ENCODE results near the gene ELMO3.

ELMO3 gene

DNA sequence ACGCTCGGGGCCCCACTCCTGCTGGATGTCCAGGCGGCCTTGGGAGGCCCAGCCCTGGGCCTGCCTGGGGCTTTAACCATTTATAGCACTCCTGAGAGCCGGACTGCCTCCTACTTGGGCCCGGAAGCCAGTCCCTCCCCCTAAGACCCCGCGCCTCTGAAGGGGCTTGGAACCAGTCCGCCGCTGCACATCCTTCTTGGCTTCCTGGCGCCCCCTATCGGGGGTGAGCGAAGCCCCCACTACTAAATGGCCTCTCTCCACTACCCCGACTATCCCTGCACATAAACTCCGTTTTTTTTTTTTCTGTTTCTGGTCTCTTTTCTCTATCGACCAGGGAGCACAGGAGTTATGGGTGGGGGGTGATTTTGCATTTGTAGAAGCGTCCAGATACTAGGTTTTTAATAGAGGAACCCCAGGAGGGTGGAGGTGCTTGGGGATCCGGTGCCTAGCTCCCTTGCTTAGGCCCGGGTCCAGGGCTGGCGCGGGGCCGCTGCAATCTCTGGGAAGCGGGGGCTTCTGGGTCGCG lies 29.2 kb upstream of the ELMO3 start:
- H3K27me3 ChIP-seq (ENCODE audit: insufficient read depth, low read length), result peaks cover 50% of the 10 kb centered on the region

DNA sequence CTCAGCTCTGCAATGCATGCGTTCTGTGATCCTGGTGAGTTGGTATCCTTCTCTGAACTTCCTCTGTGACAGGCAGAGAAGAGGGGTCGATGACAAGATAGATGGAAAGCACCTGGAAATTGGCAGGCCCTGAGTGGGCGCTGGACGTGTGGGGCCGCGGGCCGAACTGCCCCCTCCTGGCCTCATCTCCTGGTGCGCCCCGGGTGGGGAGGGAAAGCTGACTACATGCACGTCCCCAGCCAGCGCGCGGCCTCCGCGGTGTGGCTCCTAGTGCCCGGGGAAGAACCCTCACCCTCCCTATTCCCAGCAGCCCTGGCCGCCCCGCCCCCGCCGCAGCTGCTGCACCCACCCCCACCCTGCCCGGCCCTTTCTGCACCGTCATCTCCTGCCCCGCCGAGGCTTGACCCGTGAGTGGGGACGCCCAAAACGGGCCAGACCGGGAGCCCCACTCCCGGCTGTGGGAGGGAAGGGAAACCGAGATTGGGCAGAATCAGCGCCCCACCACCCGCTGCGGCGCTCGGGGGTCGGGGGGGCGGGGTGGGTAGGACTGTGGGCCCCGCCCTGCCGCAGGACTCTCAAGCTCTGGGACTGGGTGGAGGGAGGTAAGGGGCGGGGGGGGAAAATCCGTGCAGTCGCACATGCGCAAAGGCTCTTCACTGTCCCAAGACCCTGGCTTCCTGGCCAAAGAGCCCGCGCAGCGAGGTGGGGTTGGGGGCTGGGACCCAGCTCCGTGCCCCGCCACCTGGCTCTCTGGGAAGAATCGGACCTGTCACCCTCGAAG lies 28.6 kb upstream of the ELMO3 start, which contains the start of gene NOL3:
NOL3 (plus strand) TSS at position 371 of the 781 bp plus-strand sequence.
- H3K36me3 ChIP-seq (ENCODE audit: insufficient read depth, low read length), result no peaks in the 10 kb centered on the region
- peaks cover 43% of the 10 kb centered on the region for H3K27me3 ChIP-seq (ENCODE audit: insufficient read depth, low read length)
- peak within 1 kb of the TSS; percentile 78 for H2AFZ ChIP-seq (ENCODE audit: low read depth, low read length)
- peak within 1 kb of the TSS; percentile 52 for H3K4me3 ChIP-seq (ENCODE audit: low read length)
- H3K9me3 ChIP-seq (ENCODE audit: low read length), result no peaks in the 10 kb centered on the region
- peaks cover 39% of the 10 kb centered on the region for H3K4me1 ChIP-seq (ENCODE audit: insufficient read depth, low read length)

More for the DNA sequence above, 29.2 kb upstream of the ELMO3 start:
- Histone ChIP-seq H3K4me3 (ENCODE audit: low read length) (peak overlapping the region; percentile 52), H2AFZ (ENCODE audit: low read depth, low read length) (peak overlapping the region; percentile 78), H3K36me3 (ENCODE audit: insufficient read depth, low read length) (no peaks in the 10 kb centered on the region), H3K4me1 (ENCODE audit: insufficient read depth, low read length) (peaks cover 34% of the 10 kb centered on the region), H3K9me3 (ENCODE audit: low read length) (no peaks in the 10 kb centered on the region)

DNA sequence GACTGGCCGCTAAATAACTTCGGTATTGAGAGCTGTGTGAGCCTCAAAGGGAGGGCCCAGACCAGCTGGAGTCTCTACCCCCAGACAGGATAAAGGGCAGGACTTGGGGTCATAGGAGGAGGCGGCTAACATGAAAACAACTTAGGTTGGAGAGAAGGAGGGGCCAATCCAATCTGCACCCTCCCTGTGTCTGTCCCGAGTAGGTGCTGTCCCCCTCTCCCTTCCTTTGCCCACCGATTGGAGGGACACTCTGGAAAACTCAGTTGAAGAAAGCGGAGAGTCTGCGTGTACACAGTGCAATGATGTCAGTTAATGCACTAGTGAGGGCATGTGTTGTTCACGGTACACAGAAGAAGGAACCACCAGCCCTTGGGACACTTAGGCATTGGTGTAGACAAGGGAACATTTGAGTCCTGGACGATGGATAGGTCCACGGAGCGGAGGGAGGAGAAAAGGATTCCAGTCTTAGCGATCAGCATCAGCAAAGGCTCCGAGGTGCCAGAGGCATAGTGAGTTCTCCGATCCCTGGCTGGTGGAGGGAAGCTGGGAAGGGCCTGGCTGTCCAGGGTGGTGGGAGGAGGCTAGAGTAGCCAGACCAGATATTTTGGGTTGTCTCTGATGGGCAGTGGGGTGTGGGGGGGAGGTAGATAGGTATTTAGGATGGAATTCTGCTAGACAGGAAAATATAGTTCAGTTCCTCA lies 27.8 kb upstream of the ELMO3 start:
- peaks cover 36% of the 10 kb centered on the region for H3K27me3 ChIP-seq (ENCODE audit: insufficient read depth, low read length)
- H3K36me3 ChIP-seq (ENCODE audit: insufficient read depth, low read length), result no peaks in the 10 kb centered on the region
- peak overlapping the region; percentile 52 for H2AFZ ChIP-seq (ENCODE audit: low read depth, low read length)
- peak overlapping the region; percentile 52 for H3K4me3 ChIP-seq (ENCODE audit: low read length)
- H3K4me1 ChIP-seq (ENCODE audit: insufficient read depth, low read length), result peaks cover 35% of the 10 kb centered on the region
- no peaks in the 10 kb centered on the region for H3K9me3 ChIP-seq (ENCODE audit: low read length)

DNA sequence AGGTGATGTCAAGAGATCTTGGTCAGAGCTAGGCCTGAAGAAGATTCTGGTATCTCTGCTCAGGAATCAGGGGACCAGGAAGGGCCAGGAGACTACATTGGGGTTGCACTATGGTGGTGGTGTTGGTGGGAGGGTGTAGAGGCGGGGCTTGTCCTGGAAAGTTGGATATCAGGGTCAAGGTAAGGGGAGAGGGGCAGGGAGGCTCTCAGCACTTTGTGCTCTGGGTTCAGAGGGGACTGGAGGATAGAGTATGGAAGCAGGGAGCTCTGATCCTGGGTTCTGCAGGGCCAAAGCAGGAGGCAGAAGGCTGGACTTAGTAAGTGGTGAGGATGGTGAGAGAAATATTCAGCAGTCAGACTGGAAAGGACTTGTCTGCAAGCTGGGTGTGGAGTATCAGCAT lies 25.6 kb upstream of the ELMO3 start:
- H3K4me1 ChIP-seq (ENCODE audit: insufficient read depth, low read length), result peaks cover 35% of the 10 kb centered on the region
- H2AFZ ChIP-seq (ENCODE audit: low read depth, low read length), result no peak overlapping the region
- no peaks in the 10 kb centered on the region for H3K9me3 ChIP-seq (ENCODE audit: low read length)
- peaks cover 13% of the 10 kb centered on the region for H3K27me3 ChIP-seq (ENCODE audit: insufficient read depth, low read length)
- no peaks in the 10 kb centered on the region for H3K36me3 ChIP-seq (ENCODE audit: insufficient read depth, low read length)
- H3K4me3 ChIP-seq (ENCODE audit: low read length), result no peak overlapping the region

DNA sequence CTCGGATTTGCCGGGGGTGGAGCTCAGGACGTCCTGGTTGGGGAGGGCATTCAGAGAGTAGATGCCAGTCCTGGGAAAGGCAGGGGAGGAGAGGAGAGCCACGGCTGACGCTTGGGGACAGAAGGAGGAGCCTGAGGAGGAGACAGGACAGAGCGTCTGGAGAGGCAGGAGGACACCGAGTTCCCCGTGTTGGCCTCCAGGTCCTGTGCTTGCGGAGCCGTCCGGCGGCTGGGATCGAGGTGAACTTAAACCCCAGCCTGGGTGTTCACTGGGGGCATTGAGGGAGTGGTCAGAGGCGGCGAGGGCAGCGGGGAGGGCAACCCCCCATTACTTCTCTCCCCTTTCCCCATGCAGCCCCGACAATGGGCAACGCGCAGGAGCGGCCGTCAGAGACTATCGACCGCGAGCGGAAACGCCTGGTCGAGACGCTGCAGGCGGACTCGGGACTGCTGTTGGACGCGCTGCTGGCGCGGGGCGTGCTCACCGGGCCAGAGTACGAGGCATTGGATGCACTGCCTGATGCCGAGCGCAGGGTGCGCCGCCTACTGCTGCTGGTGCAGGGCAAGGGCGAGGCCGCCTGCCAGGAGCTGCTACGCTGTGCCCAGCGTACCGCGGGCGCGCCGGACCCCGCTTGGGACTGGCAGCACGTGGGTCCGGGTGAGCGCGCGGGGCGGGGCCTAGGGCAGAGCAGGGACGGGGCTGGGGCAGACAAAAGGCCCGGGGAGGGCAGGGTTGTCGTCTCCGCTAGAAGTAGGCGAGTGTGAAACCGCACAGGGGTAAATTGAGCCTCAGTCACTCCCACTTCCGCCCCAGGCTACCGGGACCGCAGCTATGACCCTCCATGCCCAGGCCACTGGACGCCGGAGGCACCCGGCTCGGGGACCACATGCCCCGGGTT lies 24.9 kb upstream of the ELMO3 start:
- peaks cover 35% of the 10 kb centered on the region for H3K4me1 ChIP-seq (ENCODE audit: insufficient read depth, low read length)
- H3K9me3 ChIP-seq (ENCODE audit: low read length), result no peaks in the 10 kb centered on the region
- peak overlapping the region; percentile 18 for H3K4me3 ChIP-seq (ENCODE audit: low read length)
- H2AFZ ChIP-seq (ENCODE audit: low read depth, low read length), result no peak overlapping the region
- no peaks in the 10 kb centered on the region for H3K36me3 ChIP-seq (ENCODE audit: insufficient read depth, low read length)
- H3K27me3 ChIP-seq (ENCODE audit: insufficient read depth, low read length), result peaks cover 6% of the 10 kb centered on the region

DNA sequence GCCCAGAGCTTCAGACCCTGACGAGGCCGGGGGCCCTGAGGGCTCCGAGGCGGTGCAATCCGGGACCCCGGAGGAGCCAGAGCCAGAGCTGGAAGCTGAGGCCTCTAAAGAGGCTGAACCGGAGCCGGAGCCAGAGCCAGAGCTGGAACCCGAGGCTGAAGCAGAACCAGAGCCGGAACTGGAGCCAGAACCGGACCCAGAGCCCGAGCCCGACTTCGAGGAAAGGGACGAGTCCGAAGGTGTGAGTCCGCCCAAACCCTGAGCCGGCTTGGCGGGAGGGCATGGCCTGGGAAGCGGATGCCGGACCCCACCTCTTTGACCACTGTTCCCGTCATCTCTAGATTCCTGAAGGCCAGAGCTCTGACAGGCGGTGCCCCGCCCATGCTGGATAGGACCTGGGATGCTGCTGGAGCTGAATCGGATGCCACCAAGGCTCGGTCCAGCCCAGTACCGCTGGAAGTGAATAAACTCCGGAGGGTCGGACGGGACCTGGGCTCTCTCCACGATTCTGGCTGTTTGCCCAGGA lies 24.2 kb upstream of the ELMO3 start:
- Histone ChIP-seq H3K4me3 (ENCODE audit: low read length) (peak overlapping the region; percentile 18), H3K9me3 (ENCODE audit: low read length) (no peaks in the 10 kb centered on the region), H2AFZ (ENCODE audit: low read depth, low read length) (no peak overlapping the region), H3K36me3 (ENCODE audit: insufficient read depth, low read length) (peaks cover 4% of the 10 kb centered on the region), H3K27me3 (ENCODE audit: insufficient read depth, low read length) (peaks cover 2% of the 10 kb centered on the region), H3K4me1 (ENCODE audit: insufficient read depth, low read length) (peaks cover 28% of the 10 kb centered on the region)

DNA sequence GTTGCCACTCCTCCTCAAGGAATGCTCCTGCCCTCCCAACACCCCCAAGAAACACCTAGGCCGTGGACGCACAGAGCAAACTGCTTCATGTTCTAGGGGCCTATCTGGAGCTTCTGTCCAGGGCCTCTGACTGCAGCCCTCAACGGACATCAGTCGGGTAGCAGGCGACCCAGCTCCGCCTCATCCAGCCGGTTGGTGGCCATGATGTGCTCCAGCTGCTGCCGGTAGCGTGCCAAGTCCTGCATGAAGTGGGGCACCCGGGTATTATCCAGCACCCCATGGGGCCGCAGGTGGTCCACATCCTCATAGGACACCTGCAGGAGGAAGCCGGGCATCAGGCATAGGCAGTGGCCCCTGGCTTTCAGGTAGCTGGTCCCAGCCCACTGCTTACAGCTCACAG lies 22.3 kb upstream of the ELMO3 start:
- no peaks in the 10 kb centered on the region for H3K27me3 ChIP-seq (ENCODE audit: insufficient read depth, low read length)
- no peak overlapping the region for H3K4me3 ChIP-seq (ENCODE audit: low read length)
- H3K36me3 ChIP-seq (ENCODE audit: insufficient read depth, low read length), result peaks cover 8% of the 10 kb centered on the region
- H2AFZ ChIP-seq (ENCODE audit: low read depth, low read length), result no peak overlapping the region
- no peaks in the 10 kb centered on the region for H3K9me3 ChIP-seq (ENCODE audit: low read length)
- H3K4me1 ChIP-seq (ENCODE audit: insufficient read depth, low read length), result peaks cover 15% of the 10 kb centered on the region

DNA sequence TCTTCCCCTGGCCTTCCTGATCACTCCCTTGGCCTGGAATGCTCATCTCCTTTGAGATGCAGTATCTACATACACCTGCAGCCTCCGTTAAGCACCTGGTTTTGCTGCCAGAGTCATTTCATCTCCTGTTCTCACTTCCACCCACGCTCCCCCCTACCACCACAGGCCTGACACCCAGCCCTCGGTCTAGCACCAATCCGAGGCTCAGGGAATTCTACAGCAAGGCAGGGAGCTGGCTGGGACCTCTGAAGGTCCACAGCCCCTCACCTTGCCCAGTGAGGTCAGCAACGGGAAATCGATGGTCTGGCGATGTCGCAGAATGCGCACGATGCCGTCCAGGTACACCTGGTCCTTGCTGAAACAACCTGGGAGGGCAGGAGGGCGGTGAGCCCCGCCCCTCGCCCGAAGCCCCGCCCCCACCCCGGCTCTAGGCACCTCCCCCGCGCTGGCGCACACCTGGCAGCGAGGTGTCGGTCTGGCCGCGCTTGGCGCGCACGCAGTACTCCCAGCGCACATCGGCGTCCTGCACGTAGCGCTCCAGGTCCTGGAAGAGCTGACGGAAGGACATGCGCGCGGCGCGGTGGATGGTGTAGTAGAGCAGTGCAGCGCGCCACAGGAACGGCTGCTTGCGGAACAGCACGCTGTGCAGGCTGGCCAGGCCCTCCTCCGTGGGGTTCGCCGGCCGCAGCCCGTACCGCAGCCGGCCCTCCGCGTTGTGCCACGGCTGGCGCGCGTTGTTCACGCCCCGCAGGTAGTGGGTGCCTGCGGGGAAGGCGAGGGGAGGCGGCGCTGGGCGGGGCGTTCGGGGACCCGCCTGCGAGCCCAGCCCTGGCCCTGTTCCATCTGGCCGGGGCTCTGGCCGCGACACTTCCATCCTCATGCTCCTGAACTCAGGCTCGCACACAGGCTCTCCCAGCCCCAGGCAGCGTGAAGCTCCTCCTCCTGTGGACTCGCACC lies 20.9 kb upstream of the ELMO3 start:
- no peak overlapping the region for H3K4me3 ChIP-seq (ENCODE audit: low read length)
- peaks cover 24% of the 10 kb centered on the region for H3K4me1 ChIP-seq (ENCODE audit: insufficient read depth, low read length)
- peaks cover 8% of the 10 kb centered on the region for H3K36me3 ChIP-seq (ENCODE audit: insufficient read depth, low read length)
- H2AFZ ChIP-seq (ENCODE audit: low read depth, low read length), result no peak overlapping the region
- no peaks in the 10 kb centered on the region for H3K27me3 ChIP-seq (ENCODE audit: insufficient read depth, low read length)
- no peaks in the 10 kb centered on the region for H3K9me3 ChIP-seq (ENCODE audit: low read length)

DNA sequence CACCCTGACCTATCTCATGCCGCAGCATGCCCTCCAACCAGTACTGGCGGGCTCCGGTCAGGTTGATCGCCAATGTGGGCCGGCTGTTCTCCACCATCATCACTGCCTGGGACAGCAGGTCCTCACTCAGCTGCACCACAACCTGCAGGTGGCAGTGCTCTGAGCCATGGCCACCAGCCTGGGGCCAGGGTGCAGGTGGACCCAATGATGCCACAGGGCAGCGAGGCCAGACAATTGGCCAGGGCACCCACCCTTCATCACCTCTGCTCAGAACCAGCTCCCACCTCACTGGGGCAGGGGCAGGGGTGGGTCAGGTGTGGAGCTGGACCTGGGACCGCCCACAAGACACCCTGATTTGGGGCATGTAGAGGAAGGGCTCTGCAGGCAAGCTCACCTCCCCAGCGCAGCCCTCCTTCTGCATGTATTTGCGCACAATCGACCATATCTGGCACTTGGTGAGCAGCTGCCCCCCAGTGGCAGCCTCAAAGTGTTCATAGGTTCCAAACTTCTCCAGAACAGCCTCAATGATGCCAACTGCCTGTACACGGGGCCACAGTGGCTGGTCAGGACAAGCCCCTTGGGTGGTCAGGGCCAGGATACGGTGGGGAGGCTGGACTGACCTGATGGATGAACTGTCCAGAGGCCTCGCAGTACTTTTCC lies 19.4 kb upstream of the ELMO3 start:
- no peak overlapping the region for H2AFZ ChIP-seq (ENCODE audit: low read depth, low read length)
- no peaks in the 10 kb centered on the region for H3K9me3 ChIP-seq (ENCODE audit: low read length)
- H3K4me1 ChIP-seq (ENCODE audit: insufficient read depth, low read length), result peaks cover 23% of the 10 kb centered on the region
- H3K4me3 ChIP-seq (ENCODE audit: low read length), result no peak overlapping the region
- peaks cover 8% of the 10 kb centered on the region for H3K36me3 ChIP-seq (ENCODE audit: insufficient read depth, low read length)
- no peaks in the 10 kb centered on the region for H3K27me3 ChIP-seq (ENCODE audit: insufficient read depth, low read length)

DNA sequence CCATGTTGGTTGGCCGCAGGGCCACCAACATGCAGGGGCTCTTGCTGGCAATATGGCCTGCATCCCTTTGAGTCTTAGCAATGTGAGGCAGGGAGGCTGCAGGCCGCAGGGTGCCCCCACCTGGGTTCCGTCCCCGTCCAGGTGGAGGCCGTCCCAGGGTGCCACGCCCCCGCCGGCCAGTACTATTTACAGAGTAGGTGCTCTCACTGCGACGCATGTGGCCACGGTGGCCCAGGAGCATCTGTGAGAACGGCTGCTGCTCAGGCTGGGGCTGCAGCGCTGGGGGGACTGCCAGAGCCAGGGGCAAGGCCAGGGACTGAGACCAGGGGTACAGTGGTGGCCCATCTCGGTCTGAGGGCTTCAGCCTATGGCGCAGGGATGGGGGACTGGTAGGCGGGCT lies 18.8 kb upstream of the ELMO3 start:
- Histone ChIP-seq H2AFZ (ENCODE audit: low read depth, low read length) (no peak overlapping the region), H3K4me1 (ENCODE audit: insufficient read depth, low read length) (peaks cover 20% of the 10 kb centered on the region), H3K9me3 (ENCODE audit: low read length) (no peaks in the 10 kb centered on the region), H3K36me3 (ENCODE audit: insufficient read depth, low read length) (peaks cover 8% of the 10 kb centered on the region), H3K4me3 (ENCODE audit: low read length) (no peak overlapping the region), H3K27me3 (ENCODE audit: insufficient read depth, low read length) (no peaks in the 10 kb centered on the region)

DNA sequence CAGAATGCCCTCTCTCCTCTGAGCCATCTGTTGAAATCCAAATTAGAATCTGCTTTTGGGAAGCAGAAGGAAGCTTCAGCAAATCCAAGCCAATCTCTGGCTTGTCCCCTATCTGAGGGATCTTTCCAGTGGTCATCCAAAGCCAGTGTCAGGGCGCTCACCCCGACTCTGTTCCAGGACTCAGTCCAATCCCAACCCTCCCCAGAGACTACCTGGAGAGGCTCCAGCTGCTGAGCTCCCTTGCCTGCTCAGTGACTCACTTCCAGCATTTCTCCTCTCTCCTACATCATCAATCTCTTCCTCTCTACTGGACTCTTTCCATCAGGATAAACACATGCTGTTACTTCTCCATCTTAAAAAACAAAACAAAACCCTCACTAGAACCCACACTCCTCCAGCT lies 17.6 kb upstream of the ELMO3 start:
- no peaks in the 10 kb centered on the region for H3K27me3 ChIP-seq (ENCODE audit: insufficient read depth, low read length)
- peaks cover 8% of the 10 kb centered on the region for H3K36me3 ChIP-seq (ENCODE audit: insufficient read depth, low read length)
- no peaks in the 10 kb centered on the region for H3K9me3 ChIP-seq (ENCODE audit: low read length)
- no peak overlapping the region for H3K4me3 ChIP-seq (ENCODE audit: low read length)
- no peak overlapping the region for H2AFZ ChIP-seq (ENCODE audit: low read depth, low read length)
- H3K4me1 ChIP-seq (ENCODE audit: insufficient read depth, low read length), result peaks cover 21% of the 10 kb centered on the region
